K562 (cell line): ENCODE measurements around the gene LPIN1. TPM values are rescaled to one million over a fixed set of nuclear protein-coding genes. Genes with fewer than 3 reads are reported as not detected.

Experiments used
- ATAC-seq: fragments of 200-7000 bp; cut with Tn5 transposase; 3 replicates; pipeline ENCODE4 v1.9.1; 2020; ENCODE audit warnings: moderate library complexity
- BruUV-seq: library from RNA; stranded (reverse); fragments of 400-500 nt; replicated peaks from 2 replicates; lab custom pipeline; 2021; lab: Mats Ljungman, UMichigan
- CTCF ChIA-PET: fragments of 300-600 bp; formaldehyde crosslinking; extraction: SDS; loops from one replicate; lab custom pipeline; 2021; ENCODE audit warnings: low intra/inter-chr PET ratio; lab: Yijun Ruan, JAX
- POLR2A ChIA-PET: fragments of 300-600, 350-650 bp; sonication (Branson Sonifier 250); formaldehyde crosslinking; extraction: SDS; loops from one replicate; lab custom pipeline; 2021; ENCODE audit warnings: antibody characterized with exemption, inconsistent platforms; lab: Yijun Ruan, JAX
- DNase-seq, 4 experiments: peaks; one replicate each; pipeline versions ENCODE4 v3.0.0 to v3.0.0-alpha.2; 2011 to 2018; ENCODE audit warnings: low spot score in 3 of 4, mixed read lengths in 3 of 4; ENCODE audit errors: extremely low read depth in 1 of 4
- FAIRE-seq: peaks from 2 replicates; lab custom pipeline; 2011; peaks lifted over from hg19 to GRCh38; lab: Jason Lieb, UNC
- H2AFZ ChIP-seq: 2 replicates; pipeline ENCODE4 v1.6.0; 2011; ENCODE audit warnings: low read depth, low read length, control low read depth, inconsistent platforms
- H3K27ac ChIP-seq: fragments of 200-600 bp; 3 replicates; pipeline ENCODE4 v1.8.0; 2011; ENCODE audit warnings: low read depth, mild to moderate bottlenecking, control low read depth, inconsistent platforms, low read length, moderate library complexity, mixed read lengths; ENCODE audit errors: extremely low read depth
- H3K27me3 ChIP-seq, 2 experiments: fragments of 300-600 bp in 1 of 2; 2 replicates in 1 of 2; 3 replicates in 1 of 2; pipeline versions ENCODE4 v1.6.0 to v1.8.0; 2011; ENCODE audit warnings: inconsistent platforms in 2 of 2, low read length in 2 of 2, mild to moderate bottlenecking in 1 of 2, mixed read lengths in 1 of 2, moderate library complexity in 1 of 2; ENCODE audit not compliant: control insufficient read depth in 2 of 2, insufficient read depth in 2 of 2
- H3K36me3 ChIP-seq: fragments of 300-600 bp; 3 replicates; pipeline ENCODE4 v1.8.0; 2011; ENCODE audit warnings: mild to moderate bottlenecking, low read length, inconsistent platforms; ENCODE audit not compliant: control insufficient read depth, insufficient read depth
- H3K4me1 ChIP-seq, 2 experiments: fragments of 200-600 bp in 1 of 2; replicated peaks in 1 of 2; 2 replicates in 1 of 2; 3 replicates in 1 of 2; pipeline versions ENCODE4 v1.5.1 to v1.8.0; 2011; ENCODE audit warnings: inconsistent platforms in 2 of 2, low read length in 2 of 2, mild to moderate bottlenecking in 1 of 2, mixed read lengths in 1 of 2, moderate library complexity in 1 of 2; ENCODE audit not compliant: control insufficient read depth in 2 of 2, insufficient read depth in 2 of 2
- H3K4me2 ChIP-seq: 2 replicates; pipeline ENCODE4 v1.6.1; 2011; ENCODE audit warnings: low read length, control low read depth, inconsistent platforms, mixed read lengths; ENCODE audit not compliant: insufficient read depth
- H3K4me3 ChIP-seq: fragments of 200-600 bp; sonication (generic), shearing (Covaris generic); 2 replicates; pipeline ENCODE4 v1.5.1; 2016; ENCODE audit warnings: control low read depth, inconsistent platforms
- H3K79me2 ChIP-seq: fragments of 200-600 bp; 3 replicates; pipeline ENCODE4 v1.8.0; 2011; ENCODE audit warnings: low read length, inconsistent platforms; ENCODE audit not compliant: control insufficient read depth, insufficient read depth
- H3K9ac ChIP-seq, 2 experiments: 2 replicates each; pipeline versions ENCODE4 v1.6.0 to v1.6.1; 2011; ENCODE audit warnings: low read depth in 2 of 2, low read length in 2 of 2, control low read depth in 1 of 2, inconsistent platforms in 1 of 2, mild to moderate bottlenecking in 1 of 2, mixed read lengths in 1 of 2; ENCODE audit not compliant: insufficient read depth in 1 of 2
- H3K9me1 ChIP-seq: one replicate; pipeline ENCODE4 v1.6.0; 2011; ENCODE audit warnings: inconsistent platforms, mild to moderate bottlenecking, low read length, moderate library complexity; ENCODE audit not compliant: control insufficient read depth, insufficient read depth
- H3K9me3 ChIP-seq: replicated peaks from 2 replicates; pipeline ENCODE4 v1.5.1; 2011; ENCODE audit warnings: low read depth, low read length, inconsistent platforms; ENCODE audit not compliant: control insufficient read depth, insufficient read depth
- H4K20me1 ChIP-seq: replicated peaks from 2 replicates; pipeline ENCODE4 v1.6.1; 2011; ENCODE audit warnings: low read length, inconsistent platforms, mixed read lengths; ENCODE audit not compliant: control insufficient read depth, insufficient read depth
- BMI1 ChIP-seq: fragments of 150-350 bp; IDR thresholded peaks from 2 replicates; pipeline ENCODE4 v1.6.1; 2014; ENCODE audit warnings: low read length
- HMGXB4 ChIP-seq: sonication (generic); formaldehyde crosslinking; IDR thresholded peaks from 2 replicates; pipeline ENCODE4 v1.8.1; 2023; ENCODE audit warnings: mild to moderate bottlenecking, missing genetic modification reagents
- HNRNPH1 ChIP-seq: fragments of 200-400 bp; formaldehyde crosslinking; optimal IDR thresholded peaks from 2 replicates; pipeline ENCODE3; 2017; ENCODE audit warnings: low read depth, mild to moderate bottlenecking, low read length, moderate library complexity
- NFRKB ChIP-seq: fragments of 450-650 bp; IDR thresholded peaks from 2 replicates; pipeline ENCODE4 v1.6.1; 2016; ENCODE audit warnings: low read depth
- ZC3H11A ChIP-seq: IDR thresholded peaks from 2 replicates; pipeline ENCODE4 v1.6.1; 2012; ENCODE audit warnings: low read depth, low read length, improper control_type of control experiment
- ZNF184 ChIP-seq: sonication (generic); formaldehyde crosslinking; IDR thresholded peaks from 2 replicates; pipeline ENCODE4 v1.5.0; 2020; ENCODE audit warnings: missing genetic modification reagents
- WGBS: fragments of 100-300 bp; shearing (Covaris generic); methylation state at CpG from one replicate; pipeline ENCODE4 v1.1.6; 2016; ENCODE audit warnings: low coverage, mixed read lengths; ENCODE audit not compliant: insufficient coverage; ENCODE audit errors: missing lambda C conversion rate; 5-methylcytosine and 5-hydroxymethylcytosine counted together
- in situ Hi-C: fragments of 300-500 bp; cut with MboI; formaldehyde crosslinking; loops from 4 replicates; pipeline ENCODE4 v1.15.0; 2018; ENCODE audit warnings: inconsistent platforms, mixed read lengths
- intact Hi-C: fragments of 100-400 bp; cut with micrococcal nuclease; formaldehyde crosslinking; loops from 2 replicates; pipeline ENCODE4 v1.14.2; 2022
- polyA plus RNA-seq, 8 experiments: library from polyadenylated mRNA; depleted of rRNA in 4 of 8; stranded (reverse) in 5 of 8; unstranded in 3 of 8; fragments of >200 nt; fragmentation: Nextera tagmentation in 2 of 8; fragmentation: Illumina TruSeq in 1 of 8; extraction: Ambion mirVana in 2 of 8; extraction: Trizol in 1 of 8; gene quantifications; 2 replicates each; pipeline versions ENCODE4 v1.2.1 to v1.2.3, GENCODE V29; 2011 to 2014; ENCODE audit warnings: inconsistent platforms in 1 of 8, missing spikeins in 1 of 8
- total RNA-seq, 7 experiments: library from RNA; depleted of rRNA in 6 of 7; stranded (reverse); fragments of >200 nt in 6 of 7; fragmentation: Illumina TruSeq in 2 of 7; extraction: Trizol in 2 of 7; gene quantifications; 2 replicates each; pipeline versions ENCODE4 v1.2.1 to v1.2.3, GENCODE V29; 2011 to 2021; ENCODE audit warnings: low replicate concordance in 1 of 7

Gene LPIN1
- total and polyA plus RNA-seq, 9 of the 15 experiments (the other 6 are each of a cell fraction or from before 2014, with no cell fraction given), result 9.2 to 84.0 (median 27.8) TPM

- Histone ChIP-seq H3K79me2 (no peaks in the 10 kb centered on the region; the same call in 1 of the 3 replicates), H3K27me3 (no peaks in the 10 kb centered on the region), H4K20me1 (no peaks in the 10 kb centered on the region), H3K9me3 (no peaks in the 10 kb centered on the region), H3K27ac (no peak overlapping the region), H3K9me1 (no peaks in the 10 kb centered on the region), H3K36me3 (peaks cover 84% of the 10 kb centered on the region), H3K4me3 (no peak overlapping the region), H3K9ac (no peak overlapping the region), H3K4me2 (no peak overlapping the region), H2AFZ (no peak overlapping the region), H3K4me1 (peaks cover 4 to 5% of the 10 kb centered on the region in 2 experiments)
- no peak for ATAC-seq
- DNase-seq, result no peak
- in situ Hi-C loops (no loop called here), intact Hi-C loops (loop anchor here (10.0 kb wide), 1 partner anchor 170 kb away; no protein-coding TSS in a partner anchor)
- 84% methylated on average over 7 of the region's 7 CpGs for WGBS
- TF ChIP-seq ZC3H11A, result no peak
- no peak for TF ChIP-seq HNRNPH1
- no peak for TF ChIP-seq BMI1
- no peak for TF ChIP-seq HMGXB4 (CRISPR knock-in tag)
- TF ChIP-seq NFRKB, result no peak
- no peak for TF ChIP-seq ZNF184 (CRISPR knock-in tag)
- BruUV-seq, result no TSS peak
- ChIA-PET POLR2A (interaction anchor here (1.2 kb wide), 1 partner anchor 10 kb away, joined by 3 read pairs; no protein-coding TSS in a partner anchor), CTCF (no interaction called here)
- no peak for FAIRE-seq
These were observed 28.2 kb downstream of the LPIN1 start for GRCh38 chr2:11774600-11774999.
